Mesothelial cell of epicardium (in vitro differentiated cells): ENCODE measurements around the gene PURA. TPM values are rescaled to one million over a fixed set of nuclear protein-coding genes. Genes with fewer than 3 reads are reported as not detected.

ENCODE experiments used
- DNase-seq, 2 experiments: peaks; one replicate each; pipeline ENCODE4 v3.0.0; 2021; ENCODE audit warnings: low spot score in 2 of 2; ENCODE audit not compliant: unreplicated experiment in 2 of 2
- H3K27ac Mint-ChIP-seq: 2 replicates; pipeline ENCODE4 v1.8.0; 2021; ENCODE audit warnings: mixed read lengths
- H3K27me3 Mint-ChIP-seq: 2 replicates; pipeline ENCODE4 v1.8.0; 2021; ENCODE audit warnings: low read depth, mixed read lengths
- H3K36me3 Mint-ChIP-seq: 2 replicates; pipeline ENCODE4 v1.8.0; 2021; ENCODE audit warnings: mixed read lengths
- H3K4me1 Mint-ChIP-seq: 2 replicates; pipeline ENCODE4 v1.8.0; 2021; ENCODE audit warnings: mixed read lengths
- H3K4me3 Mint-ChIP-seq: 2 replicates; pipeline ENCODE4 v1.8.0; 2021; ENCODE audit warnings: mild to moderate bottlenecking, moderate library complexity, mixed read lengths
- H3K9me3 Mint-ChIP-seq: 2 replicates; pipeline ENCODE4 v1.8.0; 2021; ENCODE audit warnings: mixed read lengths
- CTCF ChIP-seq: fragments of 200-600 bp; sonication (generic); IDR thresholded peaks from one replicate; pipeline ENCODE4 v1.5.0; 2021; ENCODE audit warnings: antibody characterized with exemption; ENCODE audit not compliant: unreplicated experiment
- total RNA-seq: library from RNA; stranded (reverse); gene quantifications from 3 replicates; pipeline ENCODE4 v1.2.1, GENCODE V29; 2021

The PURA gene
- total RNA-seq, 1 donor from 2014 or later: 8.3 TPM

GRCh38 chr5:140076788-140077187 is 37.1 kb upstream of the PURA start:
- H3K27me3 Mint-ChIP-seq: peaks cover 70% of the 10 kb centered on the region

GRCh38 chr5:140083120-140083519 is 30.8 kb upstream of the PURA start:
- Mint-ChIP-seq H3K4me3 (no peak overlapping the region), H3K4me1 (no peaks in the 10 kb centered on the region), H3K36me3 (no peaks in the 10 kb centered on the region), H3K9me3 (no peaks in the 10 kb centered on the region), H3K27ac (no peak overlapping the region), H3K27me3 (peaks cover 86% of the 10 kb centered on the region)
- no peak for TF ChIP-seq CTCF
- DNase-seq: no peak

More at GRCh38 chr5:140076788-140077187, 37.1 kb upstream of the PURA start:
- no peak for TF ChIP-seq CTCF
- Mint-ChIP-seq H3K27ac (no peak overlapping the region), H3K36me3 (no peaks in the 10 kb centered on the region), H3K9me3 (no peaks in the 10 kb centered on the region), H3K4me3 (no peak overlapping the region), H3K4me1 (no peaks in the 10 kb centered on the region)
- DNase-seq: no peak

- Mint-ChIP-seq H3K27me3 (peaks cover 85% of the 10 kb centered on the region), H3K4me1 (no peaks in the 10 kb centered on the region)
These were observed 30.3 kb upstream of the PURA start for GRCh38 chr5:140083650-140084049.

GRCh38 chr5:140084541-140084940 is 29.4 kb upstream of the PURA start:
- H3K27ac Mint-ChIP-seq: no peak overlapping the region
- H3K36me3 Mint-ChIP-seq: no peaks in the 10 kb centered on the region
- no peak for TF ChIP-seq CTCF
- no peaks in the 10 kb centered on the region for H3K4me1 Mint-ChIP-seq
- DNase-seq: no peak
- H3K9me3 Mint-ChIP-seq: peaks cover 6% of the 10 kb centered on the region
- peaks cover 85% of the 10 kb centered on the region for H3K27me3 Mint-ChIP-seq
- no peak overlapping the region for H3K4me3 Mint-ChIP-seq

More at GRCh38 chr5:140083650-140084049, 30.3 kb upstream of the PURA start:
- H3K4me3 Mint-ChIP-seq: no peak overlapping the region
- H3K27ac Mint-ChIP-seq: no peak overlapping the region
- TF ChIP-seq CTCF: no peak
- no peaks in the 10 kb centered on the region for H3K36me3 Mint-ChIP-seq
- no peak for DNase-seq
- H3K9me3 Mint-ChIP-seq: no peaks in the 10 kb centered on the region

GRCh38 chr5:140090251-140090650 is 23.7 kb upstream of the PURA start:
- TF ChIP-seq CTCF: no peak
- no peak overlapping the region for H3K27ac Mint-ChIP-seq
- no peaks in the 10 kb centered on the region for H3K4me1 Mint-ChIP-seq
- no peak overlapping the region for H3K4me3 Mint-ChIP-seq
- H3K36me3 Mint-ChIP-seq: no peaks in the 10 kb centered on the region
- peaks cover 83% of the 10 kb centered on the region for H3K27me3 Mint-ChIP-seq
- peaks cover 22% of the 10 kb centered on the region for H3K9me3 Mint-ChIP-seq
- DNase-seq: no peak

GRCh38 chr5:140093179-140093578 is 20.7 kb upstream of the PURA start:
- no peak for TF ChIP-seq CTCF
- Mint-ChIP-seq H3K9me3 (peaks cover 22% of the 10 kb centered on the region), H3K36me3 (no peaks in the 10 kb centered on the region), H3K27me3 (peaks cover 75% of the 10 kb centered on the region), H3K27ac (no peak overlapping the region), H3K4me3 (no peak overlapping the region), H3K4me1 (no peaks in the 10 kb centered on the region)
- no peak for DNase-seq
